Activated CD8-positive, alpha-beta T cell treated with anti-CD3 and anti-CD28 coated beads for 36 hours (primary cell): ENCODE measurements around the gene ZNF503. TPM values are rescaled to one million over a fixed set of nuclear protein-coding genes. Genes with fewer than 3 reads are reported as not detected.
A peak's percentile ranks its signal among the peaks of the same experiment; 100 is the strongest.

Source experiments
- ATAC-seq: fragments of 200-7000 bp; cut with Tn5 transposase; one replicate; pipeline ENCODE4 v1.10.0; 2021; ENCODE audit warnings: mild to moderate bottlenecking, moderate library complexity
- CTCF ChIA-PET: fragments of 350-600 bp; sonication (Branson Sonifier 250); formaldehyde crosslinking; loops from one replicate; lab custom pipeline; 2021; ENCODE audit warnings: antibody characterized with exemption; lab: Charles Lee
- POLR2A ChIA-PET: fragments of 350-600 bp; sonication (Branson Sonifier 250); formaldehyde crosslinking; loops from one replicate; lab custom pipeline; 2021; ENCODE audit warnings: antibody characterized with exemption; lab: Charles Lee
- DNase-seq: peaks from one replicate; pipeline ENCODE4 v3.0.0-alpha.2; 2020
- H3K27ac Mint-ChIP-seq: one replicate; pipeline ENCODE4 v1.8.0; 2021; ENCODE audit warnings: mild to moderate bottlenecking, mixed read lengths
- H3K27me3 Mint-ChIP-seq: one replicate; pipeline ENCODE4 v1.8.0; 2021; ENCODE audit warnings: mixed read lengths
- H3K36me3 Mint-ChIP-seq: one replicate; pipeline ENCODE4 v1.8.0; 2021; ENCODE audit warnings: low read depth, mixed read lengths
- H3K4me1 Mint-ChIP-seq: one replicate; pipeline ENCODE4 v1.8.0; 2021; ENCODE audit warnings: low read depth, mixed read lengths
- H3K4me3 Mint-ChIP-seq: one replicate; pipeline ENCODE4 v1.8.0; 2021; ENCODE audit warnings: mild to moderate bottlenecking, moderate library complexity, mixed read lengths
- H3K9me3 Mint-ChIP-seq: one replicate; pipeline ENCODE4 v1.8.0; 2021; ENCODE audit warnings: mixed read lengths
- CTCF ChIP-seq: fragments of 200-600 bp; IDR thresholded peaks from one replicate; pipeline ENCODE4 v1.8.0; 2022; ENCODE audit warnings: antibody characterized with exemption, mild to moderate bottlenecking
- intact Hi-C: fragments of 100-400 bp; cut with micrococcal nuclease; formaldehyde crosslinking; loops from one replicate; pipeline ENCODE4 v1.10.0; 2022
- total RNA-seq, 2 experiments: library from RNA; stranded (reverse); gene quantifications; one replicate each; pipeline ENCODE4 v1.2.3, GENCODE V29; 2021

Gene ZNF503
- total RNA-seq, 2 experiments from 2014 or later: 0.25 to 0.31 TPM

GRCh38 chr10:75405598-75406461, 4.3 kb upstream of the ZNF503 start:
- Mint-ChIP-seq H3K27ac (no peak overlapping the region), H3K4me1 (peaks cover 29% of the 10 kb centered on the region), H3K9me3 (no peaks in the 10 kb centered on the region), H3K4me3 (no peak overlapping the region), H3K27me3 (peaks cover 69% of the 10 kb centered on the region), H3K36me3 (no peaks in the 10 kb centered on the region)
- ChIA-PET POLR2A (no interaction called here), CTCF (no interaction called here)
- no peak for TF ChIP-seq CTCF
- ATAC-seq (no peak), DNase-seq (no peak)
- intact Hi-C loops: no loop called here

GRCh38 chr10:75404815-75405597, 3.4 kb upstream of the ZNF503 start:
- DNase-seq (no peak), ATAC-seq (no peak)
- no peak overlapping the region for H3K27ac Mint-ChIP-seq
- intact Hi-C loops: no loop called here
- no peak overlapping the region for H3K4me3 Mint-ChIP-seq
- CTCF ChIA-PET: no interaction called here
- POLR2A ChIA-PET: no interaction called here
- H3K4me1 Mint-ChIP-seq: peaks cover 35% of the 10 kb centered on the region
- TF ChIP-seq CTCF: no peak
- H3K36me3 Mint-ChIP-seq: no peaks in the 10 kb centered on the region
- no peaks in the 10 kb centered on the region for H3K9me3 Mint-ChIP-seq
- H3K27me3 Mint-ChIP-seq: peaks cover 68% of the 10 kb centered on the region

- intact Hi-C loops: no loop called here
- H3K9me3 Mint-ChIP-seq: no peaks in the 10 kb centered on the region
- ATAC-seq (no peak), DNase-seq (no peak)
- no peaks in the 10 kb centered on the region for H3K36me3 Mint-ChIP-seq
- peaks cover 32% of the 10 kb centered on the region for H3K4me1 Mint-ChIP-seq
- ChIA-PET POLR2A (no interaction called here), CTCF (interaction anchor here (1.1 kb wide), 1 partner anchor 9 kb away, joined by 3 read pairs; no protein-coding TSS in a partner anchor)
- no peak for TF ChIP-seq CTCF
- peaks cover 65% of the 10 kb centered on the region for H3K27me3 Mint-ChIP-seq
- H3K27ac Mint-ChIP-seq: no peak overlapping the region
- no peak overlapping the region for H3K4me3 Mint-ChIP-seq
These were observed 2.6 kb upstream of the ZNF503 start for GRCh38 chr10:75403939-75404814.

- no peak for TF ChIP-seq CTCF
- CTCF ChIA-PET: interaction anchor here (1.1 kb wide), 1 partner anchor 8 kb away, joined by 3 read pairs; no protein-coding TSS in a partner anchor
- no peak for ATAC-seq
- DNase-seq: no peak
- Mint-ChIP-seq H3K36me3 (no peaks in the 10 kb centered on the region), H3K4me1 (peaks cover 31% of the 10 kb centered on the region), H3K27me3 (peaks cover 64% of the 10 kb centered on the region), H3K4me3 (peak overlapping the region; percentile 76), H3K27ac (no peak overlapping the region), H3K9me3 (no peaks in the 10 kb centered on the region)
- POLR2A ChIA-PET: no interaction called here
- intact Hi-C loops: no loop called here
These were observed 1.8 kb upstream of the ZNF503 start for GRCh38 chr10:75403144-75403938.
